Effector memory CD8-positive, alpha-beta T cell (primary cell): ENCODE data around the gene AGBL4.

ENCODE experiments used
- ATAC-seq: fragments of 150-1000 bp; cut with Tn5 transposase; replicated peaks from 2 replicates; pipeline ENCODE4 v1.10.0; 2021; ENCODE audit warnings: mild to moderate bottlenecking, moderate library complexity
- DNase-seq, 3 experiments: peaks; one replicate each; pipeline ENCODE4 v3.0.0; 2021
- H3K27ac Mint-ChIP-seq, 2 donors: one replicate each; pipeline ENCODE4 v1.8.0; 2022; ENCODE audit warnings: mild to moderate bottlenecking in 2 of 2, mixed read lengths in 2 of 2, moderate library complexity in 2 of 2
- H3K27me3 Mint-ChIP-seq, 2 donors: one replicate each; pipeline ENCODE4 v1.8.0; 2022; ENCODE audit warnings: mixed read lengths in 2 of 2
- H3K36me3 Mint-ChIP-seq: one replicate; pipeline ENCODE4 v1.8.0; 2022; ENCODE audit warnings: mild to moderate bottlenecking, moderate library complexity, mixed read lengths; ENCODE audit not compliant: insufficient read depth
- H3K4me1 Mint-ChIP-seq, 2 donors: one replicate each; pipeline ENCODE4 v1.8.0; 2022; ENCODE audit warnings: low read depth in 2 of 2, mixed read lengths in 2 of 2
- H3K4me3 Mint-ChIP-seq, 2 donors: one replicate each; pipeline ENCODE4 v1.8.0; 2022; ENCODE audit warnings: mild to moderate bottlenecking in 2 of 2, mixed read lengths in 2 of 2, moderate library complexity in 2 of 2
- H3K9me3 Mint-ChIP-seq, 2 donors: one replicate each; pipeline ENCODE4 v1.8.0; 2022; ENCODE audit warnings: mixed read lengths in 2 of 2

Gene AGBL4

GRCh38 chr1:48977273-48977672 is 1046.5 kb downstream of the AGBL4 start:
- Mint-ChIP-seq H3K27ac (no peak overlapping the region), H3K27me3 (no peaks in the 10 kb centered on the region), H3K36me3 (no peaks in the 10 kb centered on the region), H3K9me3 (peaks cover 2 to 9% of the 10 kb centered on the region in 2 donors), H3K4me3 (no peak overlapping the region), H3K4me1 (no peaks in the 10 kb centered on the region)
- no peak for DNase-seq
- no peak for ATAC-seq

- Mint-ChIP-seq H3K9me3 (no peaks in the 10 kb centered on the region), H3K36me3 (no peaks in the 10 kb centered on the region)
- DNase-seq = no peak
Observed at GRCh38 chr1:48969971-48970370, 1053.8 kb downstream of the AGBL4 start.

GRCh38 chr1:48967318-48967717 is 1056.4 kb downstream of the AGBL4 start:
- Mint-ChIP-seq H3K36me3 (no peaks in the 10 kb centered on the region), H3K27me3 (peaks cover 0 to 8% of the 10 kb centered on the region in 2 donors), H3K4me1 (no peaks in the 10 kb centered on the region), H3K4me3 (no peak overlapping the region), H3K9me3 (no peaks in the 10 kb centered on the region), H3K27ac (no peak overlapping the region)
- DNase-seq (no peak), ATAC-seq (no peak)

More at GRCh38 chr1:48969971-48970370, 1053.8 kb downstream of the AGBL4 start:
- Mint-ChIP-seq H3K27ac (no peak overlapping the region), H3K4me1 (no peaks in the 10 kb centered on the region), H3K4me3 (no peak overlapping the region), H3K27me3 (peaks cover 0 to 8% of the 10 kb centered on the region in 2 donors)
- ATAC-seq = no peak

GRCh38 chr1:48966583-48966982 is 1057.2 kb downstream of the AGBL4 start:
- no peaks in the 10 kb centered on the region for H3K36me3 Mint-ChIP-seq

GRCh38 chr1:48960320-48960719 is 1063.4 kb downstream of the AGBL4 start:
- Mint-ChIP-seq H3K36me3 (no peaks in the 10 kb centered on the region), H3K4me3 (no peak overlapping the region), H3K27ac (no peak overlapping the region), H3K9me3 (peaks cover 0 to 17% of the 10 kb centered on the region in 2 donors), H3K4me1 (no peaks in the 10 kb centered on the region), H3K27me3 (no peaks in the 10 kb centered on the region)
- DNase-seq (no peak), ATAC-seq (no peak)

More at GRCh38 chr1:48966583-48966982, 1057.2 kb downstream of the AGBL4 start:
- Mint-ChIP-seq H3K27me3 (peaks cover 0 to 8% of the 10 kb centered on the region in 2 donors), H3K4me1 (no peaks in the 10 kb centered on the region), H3K27ac (no peak overlapping the region), H3K4me3 (no peak overlapping the region), H3K9me3 (no peaks in the 10 kb centered on the region)
- no peak for DNase-seq
- no peak for ATAC-seq

GRCh38 chr1:48955774-48956173 is 1068.0 kb downstream of the AGBL4 start:
- DNase-seq (no peak), ATAC-seq (no peak)
- Mint-ChIP-seq H3K27me3 (no peaks in the 10 kb centered on the region), H3K9me3 (peaks cover 0 to 17% of the 10 kb centered on the region in 2 donors), H3K4me1 (no peaks in the 10 kb centered on the region), H3K36me3 (no peaks in the 10 kb centered on the region), H3K27ac (no peak overlapping the region), H3K4me3 (no peak overlapping the region)

GRCh38 chr1:48953617-48954016 is 1070.1 kb downstream of the AGBL4 start:
- Mint-ChIP-seq H3K27ac (no peak overlapping the region), H3K4me1 (no peaks in the 10 kb centered on the region), H3K9me3 (peaks cover 0 to 11% of the 10 kb centered on the region in 2 donors), H3K4me3 (no peak overlapping the region), H3K27me3 (peaks cover 0 to under 1% of the 10 kb centered on the region in 2 donors), H3K36me3 (no peaks in the 10 kb centered on the region)
- no peak for DNase-seq
- no peak for ATAC-seq

GRCh38 chr1:48948562-48948961 is 1075.2 kb downstream of the AGBL4 start:
- ATAC-seq (no peak), DNase-seq (no peak)
- Mint-ChIP-seq H3K4me1 (no peaks in the 10 kb centered on the region), H3K4me3 (no peak overlapping the region), H3K9me3 (no peaks in the 10 kb centered on the region), H3K36me3 (no peaks in the 10 kb centered on the region), H3K27ac (no peak overlapping the region), H3K27me3 (peaks cover 0 to 6% of the 10 kb centered on the region in 2 donors)

GRCh38 chr1:48947761-48948537 is 1075.8 kb downstream of the AGBL4 start:
- Mint-ChIP-seq H3K27me3 (peaks cover 0 to 6% of the 10 kb centered on the region in 2 donors), H3K4me1 (no peaks in the 10 kb centered on the region), H3K27ac (no peak overlapping the region), H3K9me3 (no peaks in the 10 kb centered on the region), H3K36me3 (no peaks in the 10 kb centered on the region), H3K4me3 (no peak overlapping the region)
- DNase-seq = no peak
- ATAC-seq = no peak

- no peak overlapping the region for H3K4me3 Mint-ChIP-seq
- no peak for ATAC-seq
- H3K4me1 Mint-ChIP-seq = no peaks in the 10 kb centered on the region
- peaks cover 0 to 6% of the 10 kb centered on the region in 2 donors for H3K27me3 Mint-ChIP-seq
- no peak overlapping the region for H3K27ac Mint-ChIP-seq
- no peak for DNase-seq
- no peaks in the 10 kb centered on the region for H3K36me3 Mint-ChIP-seq
- H3K9me3 Mint-ChIP-seq = no peaks in the 10 kb centered on the region
Observed at GRCh38 chr1:48946070-48946469, 1077.7 kb downstream of the AGBL4 start.

GRCh38 chr1:48944811-48945210 is 1078.9 kb downstream of the AGBL4 start:
- no peaks in the 10 kb centered on the region for H3K4me1 Mint-ChIP-seq
- no peak overlapping the region for H3K4me3 Mint-ChIP-seq
- ATAC-seq (no peak), DNase-seq (no peak)
- H3K27me3 Mint-ChIP-seq = peaks cover 0 to 6% of the 10 kb centered on the region in 2 donors
- no peaks in the 10 kb centered on the region for H3K36me3 Mint-ChIP-seq
- no peaks in the 10 kb centered on the region for H3K9me3 Mint-ChIP-seq
- no peak overlapping the region for H3K27ac Mint-ChIP-seq

GRCh38 chr1:48943826-48944225 is 1079.9 kb downstream of the AGBL4 start:
- Mint-ChIP-seq H3K27me3 (peaks cover 0 to 6% of the 10 kb centered on the region in 2 donors), H3K27ac (no peak overlapping the region), H3K36me3 (no peaks in the 10 kb centered on the region), H3K4me1 (no peaks in the 10 kb centered on the region), H3K4me3 (no peak overlapping the region), H3K9me3 (no peaks in the 10 kb centered on the region)
- DNase-seq (no peak), ATAC-seq (no peak)

- peaks cover 0 to 3% of the 10 kb centered on the region in 2 donors for H3K27me3 Mint-ChIP-seq
- no peak overlapping the region for H3K4me3 Mint-ChIP-seq
- no peak overlapping the region for H3K27ac Mint-ChIP-seq
- no peaks in the 10 kb centered on the region for H3K9me3 Mint-ChIP-seq
- ATAC-seq = no peak
- H3K4me1 Mint-ChIP-seq = no peaks in the 10 kb centered on the region
- DNase-seq = no peak
- H3K36me3 Mint-ChIP-seq = no peaks in the 10 kb centered on the region
Observed at GRCh38 chr1:48943393-48943792, 1080.4 kb downstream of the AGBL4 start.

GRCh38 chr1:48940962-48941732 is 1082.6 kb downstream of the AGBL4 start:
- Mint-ChIP-seq H3K9me3 (no peaks in the 10 kb centered on the region), H3K4me3 (no peak overlapping the region), H3K27ac (no peak overlapping the region), H3K4me1 (no peaks in the 10 kb centered on the region), H3K27me3 (no peaks in the 10 kb centered on the region), H3K36me3 (no peaks in the 10 kb centered on the region)
- ATAC-seq (no peak), DNase-seq (no peak)
